PFSK-1 (cell line): ENCODE results near the gene PIWIL4.

Experiments
- FOXP2 ChIP-seq: optimal IDR thresholded peaks from 2 replicates; pipeline ENCODE3; 2011; ENCODE audit warnings: borderline replicate concordance, control low read depth, inconsistent platforms; ENCODE audit not compliant: insufficient read depth; ENCODE audit errors: extremely low read length, extremely low read depth
- POLR2AphosphoS5 ChIP-seq: IDR thresholded peaks from 2 replicates; pipeline ENCODE4 v1.6.1; 2012; ENCODE audit warnings: low read depth, mild to moderate bottlenecking, control low read depth, low read length, moderate library complexity
- REST ChIP-seq, 2 experiments: IDR thresholded peaks; 2 replicates each; pipeline versions ENCODE4 v1.6.1 to v1.8.0; 2011 to 2012; ENCODE audit warnings: low read depth in 2 of 2, low read length in 2 of 2, control low read depth in 1 of 2, inconsistent platforms in 1 of 2, mild to moderate bottlenecking in 1 of 2, moderate library complexity in 1 of 2; ENCODE audit not compliant: insufficient read depth in 1 of 2
- SIN3A ChIP-seq: IDR thresholded peaks from 2 replicates; pipeline ENCODE4 v1.6.1; 2012; ENCODE audit warnings: mild to moderate bottlenecking, low read length, moderate library complexity, borderline replicate concordance; ENCODE audit not compliant: insufficient read depth
- TAF1 ChIP-seq: IDR thresholded peaks from 2 replicates; pipeline ENCODE4 v1.6.1; 2012; ENCODE audit warnings: low read length, control low read depth, borderline replicate concordance; ENCODE audit not compliant: insufficient read depth

DNA sequence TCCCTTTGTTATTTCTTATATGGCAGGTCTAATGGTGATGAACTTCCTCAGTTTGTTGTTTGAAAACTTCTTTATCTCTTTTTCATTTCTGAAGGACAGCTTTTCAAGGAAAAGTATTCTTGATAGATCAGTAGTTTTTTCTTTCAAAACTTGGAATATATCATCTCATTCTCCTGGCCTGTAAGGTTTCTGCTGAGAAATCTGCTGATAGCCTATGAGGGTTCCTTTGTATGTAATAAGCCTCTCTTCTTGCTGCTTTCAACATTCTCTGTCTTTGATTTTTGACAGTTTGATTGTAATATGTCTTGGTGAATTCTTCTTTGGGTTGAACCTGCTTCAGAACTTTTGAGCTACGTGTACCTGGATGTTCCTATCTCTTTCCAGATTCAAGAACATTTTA lies 46.0 kb downstream of the PIWIL4 start:
- TF ChIP-seq TAF1 (no peak), POLR2AphosphoS5 (no peak), REST (IDR thresholded peaks at IDR 0.05; ENCODE audit: insufficient read depth in 1 of 2, low read depth in 2 of 2, low read length in 2 of 2) (no peak), SIN3A (no peak), FOXP2 (no peak)
